Stimulated activated CD8-positive, alpha-beta memory T cell treated with anti-CD3 and anti-CD28 coated beads, Interleukin-4, amount 100 ng/mL, for 1 hour (primary cell): Measurements from ENCODE around the gene PCDHB13.
"Not testable (repeated sequence)": the region's sequence is repeated elsewhere in the genome, so short reads cannot be mapped to it uniquely, and the experiment has no call there.

Source experiments
- DNase-seq, 2 donors: peaks; one replicate each; pipeline ENCODE4 v3.0.0-alpha.2; 2020; ENCODE audit warnings: low read depth in 2 of 2, low spot score in 1 of 2

The PCDHB13 gene

GRCh38 chr5:141213656-141214339 is at the start of gene PCDHB13:
TSS of gene PCDHB13 (plus strand) at chr5:141213919. CDS start at chr5:141214124, 205 bp downstream.
- not testable (repeated sequence) for DNase-seq

GRCh38 chr5:141172381-141173204 is 41.1 kb upstream of the PCDHB13 start, which contains the start of gene PCDHB7:
TSS of gene PCDHB7 (plus strand) at chr5:141172644. CDS start at chr5:141172836, 192 bp downstream.
- DNase-seq, result no peak

- not testable (repeated sequence) for DNase-seq
Measured at GRCh38 chr5:141174291-141175104, 39.2 kb upstream of the PCDHB13 start.

GRCh38 chr5:141175933-141176332 is 37.8 kb upstream of the PCDHB13 start:
- DNase-seq, result no peak

GRCh38 chr5:141177577-141178191 is 36.0 kb upstream of the PCDHB13 start, which contains the start of gene PCDHB8:
TSS of gene PCDHB8 (plus strand) at chr5:141177790. CDS start at chr5:141178035, 245 bp downstream.
- not testable (repeated sequence) for DNase-seq

GRCh38 chr5:141179371-141179770 is 34.3 kb upstream of the PCDHB13 start:
- not testable (repeated sequence) for DNase-seq

GRCh38 chr5:141179876-141180275 is 33.8 kb upstream of the PCDHB13 start:
- not testable (repeated sequence) for DNase-seq

GRCh38 chr5:141180313-141180712 is 33.4 kb upstream of the PCDHB13 start:
- DNase-seq, result no peak

GRCh38 chr5:141182248-141182647 is 31.5 kb upstream of the PCDHB13 start, which contains the start of gene PCDHB16:
TSS of gene PCDHB16 (plus strand) at chr5:141182387. CDS start at chr5:141182560, 173 bp downstream.
- DNase-seq, result no peak

- DNase-seq, result not testable (repeated sequence)
Measured at GRCh38 chr5:141184117-141184855, 29.4 kb upstream of the PCDHB13 start.

GRCh38 chr5:141186897-141187512 is 26.7 kb upstream of the PCDHB13 start, which contains the start of gene PCDHB9:
TSS of gene PCDHB9 (plus strand) at chr5:141187161. CDS start at chr5:141187319, 158 bp downstream.
- no peak for DNase-seq

GRCh38 chr5:141188682-141189081 is 25.0 kb upstream of the PCDHB13 start:
- DNase-seq, result not testable (repeated sequence)

- not testable (repeated sequence) for DNase-seq
Measured at GRCh38 chr5:141189131-141189530, 24.6 kb upstream of the PCDHB13 start.

- DNase-seq, result no peak
Measured at GRCh38 chr5:141192110-141192725, 21.5 kb upstream of the PCDHB13 start, which contains the start of gene PCDHB10. TSS of gene PCDHB10 (plus strand) at chr5:141192353. CDS start at chr5:141192553, 200 bp downstream.

- not testable (repeated sequence) for DNase-seq
Measured at GRCh38 chr5:141194332-141194731, 19.4 kb upstream of the PCDHB13 start.

- DNase-seq, result no peak
Measured at GRCh38 chr5:141196363-141196762, 17.4 kb upstream of the PCDHB13 start.

GRCh38 chr5:141199359-141200235 is 14.1 kb upstream of the PCDHB13 start, which contains the start of gene PCDHB11:
TSS of gene PCDHB11 (plus strand) at chr5:141199627. CDS start at chr5:141199775, 148 bp downstream.
- DNase-seq, result no peak

- not testable (repeated sequence) for DNase-seq
Measured at GRCh38 chr5:141201126-141201525, 12.6 kb upstream of the PCDHB13 start.
